Measurements from ENCODE around the gene ZNF497.

ZNF497 gene

DNA sequence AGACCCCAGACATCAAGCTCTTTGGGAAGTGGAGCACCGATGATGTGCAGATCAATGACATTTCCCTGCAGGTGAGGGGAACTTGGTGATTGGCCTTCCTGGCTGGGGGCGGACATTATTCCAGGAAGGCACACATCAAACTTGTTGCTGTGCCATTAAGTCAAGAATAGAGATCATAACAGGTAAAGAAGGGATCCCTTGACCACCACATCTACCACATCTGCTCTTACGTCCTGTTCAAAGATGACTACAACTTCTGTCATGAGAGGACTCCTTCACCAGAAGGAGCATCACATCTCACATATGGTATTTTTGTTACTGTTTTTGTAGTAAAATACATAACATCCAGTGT, 25.6 kb upstream of the ZNF497 start:
- Histone ChIP-seq H3K4me3 (replicated peaks; ENCODE audit: low read depth, low read length) (peak overlapping the region; percentile 80), H3K36me3 (ENCODE audit: control insufficient read depth, insufficient read depth, low read length) (peaks cover 19% of the 10 kb centered on the region), H3K27me3 (replicated peaks; ENCODE audit: control insufficient read depth, insufficient read depth, low read length) (no peaks in the 10 kb centered on the region)
- no peak for DNase-seq (ENCODE audit: extremely low read depth, insufficient read length)
- no peak for TF ChIP-seq CTCF (IDR thresholded peaks at IDR 0.05; ENCODE audit: insufficient read depth, low read length, poor library complexity, severe bottlenecking)

DNA sequence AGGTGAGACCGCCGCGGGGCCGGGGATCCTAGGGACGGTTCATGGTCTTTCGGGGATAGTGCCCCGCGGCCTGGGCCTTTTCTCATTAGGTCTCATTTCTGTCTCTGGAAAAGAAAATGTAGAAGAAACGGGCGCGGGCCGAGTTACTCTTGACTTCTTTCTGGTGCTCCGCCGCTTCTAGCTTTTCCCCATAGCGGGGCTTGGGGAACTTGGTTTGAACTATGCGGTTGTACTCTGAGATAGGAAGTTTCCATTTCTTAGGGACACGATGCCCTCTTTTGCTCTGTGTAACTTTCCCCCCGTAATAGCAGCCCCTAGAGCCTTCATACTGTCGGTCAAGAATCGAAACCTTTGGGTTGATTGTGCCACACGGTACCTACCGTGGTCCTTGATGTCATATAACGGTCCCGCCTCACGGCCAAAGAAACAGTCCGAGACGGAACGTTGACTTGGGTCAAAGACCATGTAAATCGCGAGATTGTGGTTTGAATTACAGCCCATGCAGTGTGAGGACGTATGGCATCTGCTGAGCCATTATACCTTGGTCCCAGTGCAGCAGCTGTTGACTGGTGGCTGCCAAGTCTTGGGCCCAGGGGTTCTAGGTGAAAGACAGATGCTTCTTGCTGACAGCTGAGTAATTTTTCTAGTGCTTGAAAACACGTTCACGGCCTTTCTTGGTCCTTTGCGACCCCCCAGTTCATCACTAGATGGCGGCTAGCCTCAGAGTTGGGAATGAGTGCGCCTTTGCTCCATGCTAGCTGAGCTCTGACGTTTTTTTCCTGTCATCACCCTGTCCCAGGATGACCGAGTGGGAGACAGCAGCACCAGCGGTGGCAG, 25.0 kb upstream of the ZNF497 start:
- TF ChIP-seq CTCF (IDR thresholded peaks at IDR 0.05; ENCODE audit: insufficient read depth, low read length, poor library complexity, severe bottlenecking), result peak; percentile 30
- DNase-seq (ENCODE audit: extremely low read depth, insufficient read length), result no peak
- Histone ChIP-seq H3K27me3 (replicated peaks; ENCODE audit: control insufficient read depth, insufficient read depth, low read length) (no peaks in the 10 kb centered on the region), H3K36me3 (ENCODE audit: control insufficient read depth, insufficient read depth, low read length) (peaks cover 13% of the 10 kb centered on the region), H3K4me3 (replicated peaks; ENCODE audit: low read depth, low read length) (peak overlapping the region; percentile 80)

GRCh38 chr19:58386576-58387337, 24.2 kb upstream of the ZNF497 start, which contains the start of gene RPS5:
RPS5 (plus strand) TSS chr19:58387269; CDS start chr19:58388138, 869 bp downstream.
- Histone ChIP-seq H3K4me3 (replicated peaks; ENCODE audit: low read depth, low read length) (peak within 1 kb of the TSS; percentile 80), H3K36me3 (ENCODE audit: control insufficient read depth, insufficient read depth, low read length) (peaks cover 9% of the 10 kb centered on the region), H3K27me3 (replicated peaks; ENCODE audit: control insufficient read depth, insufficient read depth, low read length) (no peaks in the 10 kb centered on the region)
- no peak for TF ChIP-seq CTCF (IDR thresholded peaks at IDR 0.05; ENCODE audit: insufficient read depth, low read length, poor library complexity, severe bottlenecking)
- peak; percentile 92 for DNase-seq (ENCODE audit: extremely low read depth, insufficient read length)

GRCh38 chr19:58385891-58386575, 23.5 kb upstream of the ZNF497 start:
- Histone ChIP-seq H3K36me3 (ENCODE audit: control insufficient read depth, insufficient read depth, low read length) (peaks cover 9% of the 10 kb centered on the region), H3K4me3 (replicated peaks; ENCODE audit: low read depth, low read length) (peak overlapping the region; percentile 80), H3K27me3 (replicated peaks; ENCODE audit: control insufficient read depth, insufficient read depth, low read length) (no peaks in the 10 kb centered on the region)
- DNase-seq (ENCODE audit: extremely low read depth, insufficient read length), result peak; percentile 76
- TF ChIP-seq CTCF (IDR thresholded peaks at IDR 0.05; ENCODE audit: insufficient read depth, low read length, poor library complexity, severe bottlenecking), result no peak

DNA sequence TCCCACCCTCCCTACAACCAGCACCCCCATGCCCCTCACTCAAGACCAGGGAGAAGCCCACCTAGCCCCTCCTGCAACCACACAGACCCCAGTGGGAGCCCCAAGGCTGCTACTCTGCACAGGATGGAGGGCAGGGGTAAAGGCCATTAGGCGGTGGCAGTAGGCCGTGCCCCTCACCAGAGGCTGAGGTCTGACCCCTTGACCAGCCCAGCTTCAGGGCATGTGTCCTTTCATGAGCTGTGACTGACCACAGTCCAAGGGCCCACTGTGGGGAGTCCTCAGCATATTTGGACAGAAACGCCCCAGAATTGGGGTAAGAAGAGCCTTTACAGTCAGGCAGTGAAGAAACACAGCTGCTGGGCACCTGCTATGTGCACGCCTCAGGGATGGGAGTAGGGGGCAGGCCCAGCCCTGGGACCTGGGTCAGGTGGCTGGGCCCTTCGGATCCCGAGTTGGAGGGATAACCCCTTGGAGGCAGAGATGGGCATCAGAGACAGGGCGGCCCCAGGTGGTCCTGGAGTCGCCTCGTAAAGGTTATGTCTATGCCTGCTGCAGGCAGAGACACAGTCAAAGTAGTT, 22.9 kb upstream of the ZNF497 start:
- H3K36me3 ChIP-seq (ENCODE audit: control insufficient read depth, insufficient read depth, low read length), result peaks cover 6% of the 10 kb centered on the region
- no peaks in the 10 kb centered on the region for H3K27me3 ChIP-seq (replicated peaks; ENCODE audit: control insufficient read depth, insufficient read depth, low read length)
- DNase-seq (ENCODE audit: extremely low read depth, insufficient read length), result no peak
- peak overlapping the region; percentile 80 for H3K4me3 ChIP-seq (replicated peaks; ENCODE audit: low read depth, low read length)
- no peak for TF ChIP-seq CTCF (IDR thresholded peaks at IDR 0.05; ENCODE audit: insufficient read depth, low read length, poor library complexity, severe bottlenecking)

All from GM06990 (cell line).